Iris pigment epithelial cell (primary cell): ENCODE data around the gene UPF3B.
"Not testable (repeated sequence)": the region's sequence is repeated elsewhere in the genome, so short reads cannot be mapped to it uniquely, and the experiment has no call there.

Source experiments
- DNase-seq: peaks from one replicate; pipeline ENCODE4 v3.0.0-alpha.2; 2011; ENCODE audit warnings: low read depth

UPF3B gene

DNA sequence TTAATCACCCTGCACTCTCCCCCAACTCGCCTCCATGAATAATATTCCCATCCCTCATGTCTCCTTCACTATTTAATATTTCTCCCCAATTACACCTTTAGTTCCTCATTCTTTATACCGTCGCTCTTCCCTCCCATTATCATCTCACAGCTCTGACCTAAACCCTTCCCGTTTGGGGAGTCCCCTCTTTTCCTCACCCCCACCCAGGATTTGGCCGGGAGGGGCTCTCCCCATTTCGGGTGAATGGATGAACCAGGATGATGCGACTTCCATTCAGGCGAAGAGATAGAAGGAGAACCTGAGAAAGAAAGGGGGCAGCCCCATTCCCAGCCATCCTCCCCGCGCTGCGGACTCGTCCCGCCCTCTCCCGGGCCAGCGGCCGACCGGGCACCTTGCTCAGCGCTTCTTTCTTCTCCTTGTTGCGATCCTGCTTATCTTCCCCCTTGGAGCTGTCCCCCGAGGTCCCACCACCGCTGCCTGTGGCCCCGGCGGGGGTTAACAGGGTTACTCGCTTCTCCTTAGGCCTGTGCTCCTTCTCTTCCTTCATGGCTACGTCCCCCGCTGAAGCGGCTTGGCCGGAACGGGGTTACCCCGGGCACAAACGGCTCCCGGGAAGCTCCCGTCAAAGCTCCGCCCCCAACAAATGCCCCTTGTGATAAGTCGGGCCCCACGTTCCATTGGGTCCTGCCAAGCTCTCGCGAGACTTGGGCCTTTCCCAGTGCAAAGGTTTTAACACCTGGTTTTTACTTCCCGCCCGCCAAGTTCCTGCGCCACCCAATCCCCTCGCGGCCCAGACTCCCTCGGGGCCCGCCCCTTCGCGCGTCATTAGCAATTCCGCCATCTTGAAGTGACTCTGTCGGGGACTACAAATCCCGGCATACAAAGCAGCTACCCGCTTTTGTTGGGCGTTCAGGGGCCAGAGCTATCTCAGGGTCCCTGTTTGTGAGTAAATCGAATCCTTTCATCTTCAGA lies at the start of gene UPF3B:
TSS of gene UPF3B (minus strand) at position 582 of the 972 bp plus-strand sequence. CDS start at position 547, 35 bp downstream.
- peak; percentile 98 for DNase-seq

DNA sequence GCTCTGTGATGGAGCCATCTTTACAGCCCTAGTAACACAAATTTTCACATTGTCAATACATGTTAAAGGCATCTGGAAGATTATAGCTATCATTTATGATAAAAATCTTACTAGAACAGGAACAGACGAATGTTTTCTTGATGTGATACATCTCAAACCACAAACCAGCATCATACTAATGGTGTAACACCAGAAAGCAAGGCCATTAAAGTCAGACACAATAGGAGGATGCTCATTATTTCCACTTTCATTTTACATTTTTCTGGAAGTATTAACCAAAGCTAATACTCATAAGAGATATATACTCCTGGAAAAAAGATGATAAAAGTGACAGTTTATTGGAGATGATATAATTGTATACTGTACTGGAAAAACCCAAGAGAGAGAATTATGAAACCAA lies 48.2 kb upstream of the UPF3B start:
- no peak for DNase-seq

- no peak for DNase-seq
Measured at GRCh38 chrX:119899125-119899524, 46.4 kb upstream of the UPF3B start.

- DNase-seq, result peak; percentile 24
Measured at GRCh38 chrX:119895843-119896326, 43.1 kb upstream of the UPF3B start, which contains the start of gene AKAP14. AKAP14 (plus strand) TSS chrX:119895893; CDS start chrX:119903224, 7,331 bp downstream.

GRCh38 chrX:119891961-119892692 lies 39.4 kb upstream of the UPF3B start:
- DNase-seq, result not testable (repeated sequence)

GRCh38 chrX:119890626-119891025 lies 37.9 kb upstream of the UPF3B start:
- DNase-seq, result not testable (repeated sequence)

GRCh38 chrX:119887721-119888425 lies 35.1 kb upstream of the UPF3B start:
- DNase-seq, result peak; percentile 48

DNA sequence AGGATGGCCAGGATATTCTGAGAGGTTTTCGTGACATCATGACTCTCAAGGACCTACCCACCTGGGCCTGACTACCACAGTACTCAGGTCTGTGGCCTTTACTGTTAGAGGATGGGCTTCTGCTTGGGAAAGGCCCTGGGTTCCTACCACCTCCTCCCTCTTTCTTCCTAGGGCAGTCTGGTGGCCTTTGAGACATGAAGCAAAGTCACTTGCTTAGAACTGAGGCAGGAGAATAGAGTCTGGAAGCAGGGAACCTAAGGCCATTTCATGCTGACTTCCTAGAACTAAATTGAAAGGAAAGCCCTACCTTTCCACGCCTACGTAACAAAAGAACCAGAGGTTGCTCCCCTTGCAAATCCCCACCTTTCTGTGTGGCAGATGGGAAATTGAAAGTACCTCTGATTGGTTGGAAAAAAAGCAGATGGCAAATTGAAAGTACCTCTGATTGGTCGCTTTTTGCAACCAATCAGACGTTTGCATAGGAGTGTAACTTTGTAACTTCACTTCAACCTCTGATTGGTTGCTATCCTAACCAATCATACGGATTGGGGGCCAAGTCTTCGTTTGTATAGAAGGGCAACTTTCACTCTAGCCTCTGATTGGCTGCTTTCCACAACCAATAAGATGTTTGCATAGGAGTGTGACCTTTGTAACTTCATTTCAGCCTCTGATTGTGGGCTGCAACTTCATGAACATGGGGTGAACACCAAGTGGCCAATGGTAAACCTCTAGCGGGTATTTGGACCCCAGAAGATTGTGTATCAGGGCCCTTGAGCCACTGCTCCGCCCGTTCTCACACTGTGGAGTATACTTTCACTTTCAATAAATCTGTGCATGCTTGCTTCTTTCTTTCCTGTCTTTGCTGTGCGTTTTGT lies 33.0 kb upstream of the UPF3B start:
- peak; percentile 14 for DNase-seq

GRCh38 chrX:119880552-119881437 lies 28.0 kb upstream of the UPF3B start:
- peak; percentile 63 for DNase-seq

DNA sequence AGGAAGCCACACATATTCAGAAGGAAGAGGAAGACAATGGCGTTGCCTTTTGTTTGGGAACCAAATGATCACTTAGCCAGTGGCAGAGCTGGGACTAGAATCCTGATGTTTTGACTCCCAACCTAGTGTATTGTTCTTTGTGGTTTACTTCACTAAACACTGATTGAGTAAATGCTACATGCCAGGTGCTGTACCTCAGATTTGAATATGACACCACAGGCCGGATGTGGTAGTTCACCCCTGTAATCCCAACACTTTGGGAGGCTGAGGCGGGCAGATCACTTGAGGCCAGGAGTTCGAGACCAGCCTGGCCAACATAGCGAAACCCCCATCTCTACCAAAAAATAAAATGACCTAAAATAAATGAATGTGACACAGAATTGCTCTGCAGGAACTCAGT lies 27.3 kb upstream of the UPF3B start:
- DNase-seq, result no peak

DNA sequence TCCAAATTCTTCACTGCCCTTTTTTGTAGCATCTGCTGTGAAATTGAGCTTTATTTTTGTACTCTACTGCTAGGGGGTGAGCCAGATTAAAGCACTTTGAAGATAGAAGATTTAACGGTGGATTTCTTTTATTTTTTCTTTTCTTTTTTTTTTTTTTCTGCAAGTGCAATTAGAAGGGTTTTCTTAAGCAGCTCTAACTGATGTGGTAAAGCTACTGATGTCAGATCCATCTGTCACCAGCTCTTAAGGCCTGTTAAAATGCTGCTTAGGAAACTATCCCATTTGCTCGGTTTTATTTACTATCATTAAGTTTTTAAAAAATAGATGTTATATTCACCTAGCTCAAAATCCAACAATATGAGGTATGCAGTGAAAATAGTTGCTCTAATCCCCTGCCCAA lies 26.0 kb upstream of the UPF3B start:
- DNase-seq, result no peak

- peak; percentile 85 for DNase-seq
Measured at GRCh38 chrX:119871599-119872395, 19.0 kb upstream of the UPF3B start, which contains the start of the genes NDUFA1 and RNF113A. NDUFA1 (plus strand) TSS chrX:119871832; CDS start chrX:119871912, 80 bp downstream. RNF113A (minus strand) TSS chrX:119871733; CDS start chrX:119871613, 120 bp downstream.

DNA sequence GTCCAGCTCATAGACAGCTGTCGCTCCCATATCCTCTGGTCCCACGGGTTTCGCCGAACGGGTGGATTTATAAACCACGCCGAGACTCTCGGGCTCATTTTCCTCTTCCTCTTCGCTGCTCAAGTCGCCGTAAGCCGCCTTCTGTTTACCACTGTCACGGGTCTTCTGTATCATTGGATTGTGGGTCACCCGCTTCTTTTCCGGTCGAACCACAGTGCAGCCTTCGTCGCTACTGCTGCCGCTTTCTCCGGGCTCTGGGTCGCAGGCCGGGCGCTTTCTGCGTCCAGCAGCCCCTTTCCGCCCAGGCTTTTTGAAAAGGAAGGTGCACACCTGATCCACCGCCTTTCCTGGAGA lies 18.5 kb upstream of the UPF3B start:
- DNase-seq, result no peak

- DNase-seq, result peak; percentile 22
Measured at GRCh38 chrX:119870626-119871131, 17.9 kb upstream of the UPF3B start.

- no peak for DNase-seq
Measured at GRCh38 chrX:119853444-119853843, 681 bp upstream of the UPF3B start.

GRCh38 chrX:119833905-119834304 lies 18.9 kb downstream of the UPF3B start:
- DNase-seq, result no peak

DNA sequence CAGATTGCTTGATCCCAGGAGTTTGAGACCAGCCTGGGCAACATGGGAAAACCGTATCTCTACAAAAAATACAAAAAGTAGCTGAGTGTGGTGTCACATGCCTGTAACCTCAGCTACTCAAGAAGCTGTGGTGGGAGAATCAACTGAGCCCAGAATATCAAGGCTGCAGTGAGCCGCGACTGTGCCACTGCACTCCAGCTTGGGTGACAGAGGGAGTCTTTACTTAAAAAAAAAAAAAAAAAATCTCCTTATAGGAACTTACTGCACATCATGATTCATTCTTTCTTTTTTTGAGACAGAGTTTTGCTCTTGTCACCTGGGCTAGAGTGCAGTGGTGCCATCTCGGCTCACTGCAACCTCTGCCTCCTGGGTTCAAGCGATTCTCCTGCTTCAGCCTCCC lies 24.3 kb downstream of the UPF3B start:
- no peak for DNase-seq

GRCh38 chrX:119826399-119826959 lies 26.3 kb downstream of the UPF3B start:
- DNase-seq, result peak; percentile 46
